GM21737 (cell line): ENCODE data around the gene CAMSAP2.
A peak's percentile ranks its signal among the peaks of the same experiment; 100 is the strongest.
"Not testable (repeated sequence)": the region's sequence is repeated elsewhere in the genome, so short reads cannot be mapped to it uniquely, and the experiment has no call there.

Source experiments
- ATAC-seq: cut with Tn5 transposase; IDR thresholded peaks from one replicate; pipeline ENCODE4 v1.9.1; 2021; ENCODE audit warnings: mild to moderate bottlenecking, moderate library complexity; ENCODE audit not compliant: unreplicated experiment

CAMSAP2 gene

GRCh38 chr1:200738949-200739651 lies 407 bp downstream of the CAMSAP2 start:
- ATAC-seq: peak; percentile 51

GRCh38 chr1:200739702-200740570 lies 1.2 kb downstream of the CAMSAP2 start:
- no peak for ATAC-seq

GRCh38 chr1:200740571-200741208 lies 2.0 kb downstream of the CAMSAP2 start:
- ATAC-seq: no peak

GRCh38 chr1:200741551-200742207 lies 3.0 kb downstream of the CAMSAP2 start:
- no peak for ATAC-seq

GRCh38 chr1:200744143-200744542 lies 5.5 kb downstream of the CAMSAP2 start:
- ATAC-seq: no peak

- ATAC-seq: no peak
Measured at GRCh38 chr1:200749090-200749489, 10.4 kb downstream of the CAMSAP2 start.

- ATAC-seq: not testable (repeated sequence)
Measured at GRCh38 chr1:200750749-200751148, 12.1 kb downstream of the CAMSAP2 start.

GRCh38 chr1:200751717-200752116 lies 13.0 kb downstream of the CAMSAP2 start:
- ATAC-seq: no peak

GRCh38 chr1:200753650-200754198 lies 15.0 kb downstream of the CAMSAP2 start:
- no peak for ATAC-seq

- no peak for ATAC-seq
Measured at GRCh38 chr1:200755456-200755855, 16.8 kb downstream of the CAMSAP2 start.

- ATAC-seq: no peak
Measured at GRCh38 chr1:200762089-200762488, 23.4 kb downstream of the CAMSAP2 start.

- no peak for ATAC-seq
Measured at GRCh38 chr1:200767321-200767720, 28.6 kb downstream of the CAMSAP2 start.

GRCh38 chr1:200771625-200772555 lies 33.2 kb downstream of the CAMSAP2 start:
- no peak for ATAC-seq

GRCh38 chr1:200774311-200774710 lies 35.6 kb downstream of the CAMSAP2 start:
- ATAC-seq: no peak

- no peak for ATAC-seq
Measured at GRCh38 chr1:200774735-200775444, 36.2 kb downstream of the CAMSAP2 start.

GRCh38 chr1:200775850-200776249 lies 37.2 kb downstream of the CAMSAP2 start:
- ATAC-seq: no peak

GRCh38 chr1:200776949-200777348 lies 38.3 kb downstream of the CAMSAP2 start:
- no peak for ATAC-seq

- no peak for ATAC-seq
Measured at GRCh38 chr1:200778766-200779165, 40.1 kb downstream of the CAMSAP2 start.

GRCh38 chr1:200779326-200779725 lies 40.6 kb downstream of the CAMSAP2 start:
- no peak for ATAC-seq
